Caco-2 (cell line): Measurements from ENCODE around the gene AQP12A. TPM values are rescaled to one million over a fixed set of nuclear protein-coding genes. Genes with fewer than 3 reads are reported as not detected.
"Not testable (repeated sequence)": the region's sequence is repeated elsewhere in the genome, so short reads cannot be mapped to it uniquely, and the experiment has no call there.

Experiments used
- BruUV-seq: library from RNA; stranded (reverse); fragments of 400-500 nt; replicated peaks from 2 replicates; lab custom pipeline; 2021; lab: Mats Ljungman, UMichigan
- CTCF ChIA-PET: fragments of 300-600 bp; sonication (Branson Sonifier 250); formaldehyde crosslinking; loops from one replicate; lab custom pipeline; 2022; ENCODE audit warnings: antibody characterized with exemption; lab: Charles Lee
- POLR2A ChIA-PET: fragments of 300-600 bp; sonication (Branson Sonifier 250); formaldehyde crosslinking; loops from one replicate; lab custom pipeline; 2022; ENCODE audit warnings: antibody characterized with exemption; lab: Charles Lee
- DNase-seq, 2 experiments: peaks; one replicate each; pipeline versions ENCODE4 v3.0.0 to v3.0.0-alpha.2; 2020 to 2022
- H3K27me3 ChIP-seq: replicated peaks from 2 replicates; pipeline ENCODE4 v1.6.0; 2011; ENCODE audit warnings: low read length; ENCODE audit not compliant: control insufficient read depth, insufficient read depth
- H3K36me3 ChIP-seq: 2 replicates; pipeline ENCODE4 v1.5.1; 2011; ENCODE audit warnings: low read length; ENCODE audit not compliant: control insufficient read depth, insufficient read depth
- H3K4me1 ChIP-seq: fragments of 250-450 bp; sonication (Bioruptor Pico); 2 replicates; pipeline ENCODE4 v1.5.1; 2020; ENCODE audit warnings: mild to moderate bottlenecking
- H3K4me3 ChIP-seq: 2 replicates; pipeline ENCODE4 v1.5.1; 2011; ENCODE audit warnings: low read depth, mild to moderate bottlenecking, control low read depth, low read length
- H3K9me3 ChIP-seq: fragments of 250-450 bp; sonication (Bioruptor Pico); 2 replicates; pipeline ENCODE4 v1.5.1; 2020; ENCODE audit warnings: mild to moderate bottlenecking, moderate library complexity
- H3K27ac Mint-ChIP-seq: one replicate; pipeline ENCODE4 v1.8.0; 2022; ENCODE audit warnings: mixed read lengths; ENCODE audit not compliant: unreplicated experiment
- H3K27me3 Mint-ChIP-seq: one replicate; pipeline ENCODE4 v1.8.0; 2022; ENCODE audit warnings: mixed read lengths; ENCODE audit not compliant: insufficient read depth, unreplicated experiment
- H3K36me3 Mint-ChIP-seq: one replicate; pipeline ENCODE4 v1.8.0; 2022; ENCODE audit warnings: mild to moderate bottlenecking, mixed read lengths; ENCODE audit not compliant: insufficient read depth, unreplicated experiment
- H3K4me1 Mint-ChIP-seq: one replicate; pipeline ENCODE4 v1.8.0; 2022; ENCODE audit warnings: low read depth, mixed read lengths; ENCODE audit not compliant: unreplicated experiment
- H3K4me3 Mint-ChIP-seq: one replicate; pipeline ENCODE4 v1.8.0; 2022; ENCODE audit warnings: mild to moderate bottlenecking, moderate library complexity, mixed read lengths; ENCODE audit not compliant: unreplicated experiment
- H3K9me3 Mint-ChIP-seq: one replicate; pipeline ENCODE4 v1.8.0; 2022; ENCODE audit warnings: mixed read lengths; ENCODE audit not compliant: unreplicated experiment
- CTCF ChIP-seq, 2 experiments: fragments of 200-600 bp in 1 of 2; IDR thresholded peaks; 1 replicate in 1 of 2; 2 replicates in 1 of 2; pipeline versions ENCODE4 v1.5.1 to v1.8.0; 2011 to 2022; ENCODE audit warnings: antibody characterized with exemption in 1 of 2, control low read depth in 1 of 2, inconsistent platforms in 1 of 2, low read depth in 1 of 2, low read length in 1 of 2, mild to moderate bottlenecking in 1 of 2, moderate library complexity in 1 of 2; ENCODE audit not compliant: insufficient read depth in 1 of 2, severe bottlenecking in 1 of 2, unreplicated experiment in 1 of 2
- intact Hi-C: fragments of 100-400 bp; cut with micrococcal nuclease; formaldehyde crosslinking; loops from one replicate; pipeline ENCODE4 v1.10.0; 2022; ENCODE audit not compliant: unreplicated experiment
- total RNA-seq: library from RNA; stranded (reverse); gene quantifications from 2 replicates; pipeline ENCODE4 v1.2.3, GENCODE V29; 2022

AQP12A gene
- total RNA-seq, 1 experiment from 2014 or later = not detected

- TF ChIP-seq CTCF (IDR thresholded peaks at IDR 0.05; ENCODE audit: insufficient read depth in 1 of 2, low read depth in 1 of 2, low read length in 1 of 2, severe bottlenecking in 1 of 2, unreplicated experiment in 1 of 2) = no peak
- H3K27ac Mint-ChIP-seq = no peak overlapping the region
- peaks cover 12% of the 10 kb centered on the region for H3K27me3 Mint-ChIP-seq
- Histone ChIP-seq H3K36me3 (no peaks in the 10 kb centered on the region), H3K27me3 (no peaks in the 10 kb centered on the region), H3K4me3 (no peak overlapping the region), H3K9me3 (no peaks in the 10 kb centered on the region), H3K4me1 (no peaks in the 10 kb centered on the region)
- BruUV-seq = no TSS peak
- no peaks in the 10 kb centered on the region for H3K9me3 Mint-ChIP-seq
- no peak for DNase-seq
- intact Hi-C loops = no loop called here
- CTCF ChIA-PET = no interaction called here
- H3K4me1 Mint-ChIP-seq = no peaks in the 10 kb centered on the region
- no peak overlapping the region for H3K4me3 Mint-ChIP-seq
- POLR2A ChIA-PET = no interaction called here
- no peaks in the 10 kb centered on the region for H3K36me3 Mint-ChIP-seq
Measured at GRCh38 chr2:240650254-240650965, 41.3 kb upstream of the AQP12A start.

GRCh38 chr2:240651185-240651584 is 40.5 kb upstream of the AQP12A start:
- H3K27me3 ChIP-seq = no peaks in the 10 kb centered on the region
- Mint-ChIP-seq H3K9me3 (no peaks in the 10 kb centered on the region), H3K27me3 (peaks cover 12% of the 10 kb centered on the region), H3K36me3 (no peaks in the 10 kb centered on the region), H3K4me1 (no peaks in the 10 kb centered on the region), H3K27ac (no peak overlapping the region), H3K4me3 (no peak overlapping the region)
- no peaks in the 10 kb centered on the region for H3K4me1 ChIP-seq
- H3K4me3 ChIP-seq = no peak overlapping the region
- H3K36me3 ChIP-seq = no peaks in the 10 kb centered on the region
- intact Hi-C loops = no loop called here
- DNase-seq = no peak
- no TSS peak for BruUV-seq
- CTCF ChIA-PET = interaction anchor here (0.6 kb wide), 1 partner anchor 9 kb away, joined by 3 read pairs; no protein-coding TSS in a partner anchor
- H3K9me3 ChIP-seq = no peaks in the 10 kb centered on the region
- TF ChIP-seq CTCF (IDR thresholded peaks at IDR 0.05; ENCODE audit: insufficient read depth in 1 of 2, low read depth in 1 of 2, low read length in 1 of 2, severe bottlenecking in 1 of 2, unreplicated experiment in 1 of 2) = no peak
- POLR2A ChIA-PET = no interaction called here

GRCh38 chr2:240655931-240656886 is 35.5 kb upstream of the AQP12A start:
- CTCF ChIA-PET = no interaction called here
- no peak overlapping the region for H3K4me3 Mint-ChIP-seq
- Histone ChIP-seq H3K4me1 (no peaks in the 10 kb centered on the region), H3K4me3 (no peak overlapping the region), H3K27me3 (no peaks in the 10 kb centered on the region), H3K36me3 (no peaks in the 10 kb centered on the region), H3K9me3 (no peaks in the 10 kb centered on the region)
- DNase-seq = no peak
- POLR2A ChIA-PET = no interaction called here
- H3K4me1 Mint-ChIP-seq = no peaks in the 10 kb centered on the region
- H3K36me3 Mint-ChIP-seq = no peaks in the 10 kb centered on the region
- BruUV-seq = no TSS peak
- H3K27ac Mint-ChIP-seq = no peak overlapping the region
- intact Hi-C loops = no loop called here
- no peaks in the 10 kb centered on the region for H3K9me3 Mint-ChIP-seq
- TF ChIP-seq CTCF (IDR thresholded peaks at IDR 0.05; ENCODE audit: insufficient read depth in 1 of 2, low read depth in 1 of 2, low read length in 1 of 2, severe bottlenecking in 1 of 2, unreplicated experiment in 1 of 2) = no peak
- H3K27me3 Mint-ChIP-seq = peaks cover 16% of the 10 kb centered on the region

- POLR2A ChIA-PET, H3K27ac Mint-ChIP-seq, H3K27me3 Mint-ChIP-seq: not testable (repeated sequence)
Measured at GRCh38 chr2:240659883-240660282, 31.8 kb upstream of the AQP12A start.

More at GRCh38 chr2:240659883-240660282, 31.8 kb upstream of the AQP12A start:
- H3K4me3 Mint-ChIP-seq, H3K4me1 ChIP-seq, CTCF ChIA-PET, BruUV-seq, H3K9me3 ChIP-seq, H3K36me3 Mint-ChIP-seq, intact Hi-C loops, H3K4me3 ChIP-seq, H3K4me1 Mint-ChIP-seq, H3K27me3 ChIP-seq, DNase-seq, H3K36me3 ChIP-seq, H3K9me3 Mint-ChIP-seq: not testable (repeated sequence)
